Measurements from ENCODE around the gene CCNL2.
"Not testable (repeated sequence)": the region's sequence is repeated elsewhere in the genome, so short reads cannot be mapped to it uniquely, and the experiment has no call there.

Gene CCNL2

DNA sequence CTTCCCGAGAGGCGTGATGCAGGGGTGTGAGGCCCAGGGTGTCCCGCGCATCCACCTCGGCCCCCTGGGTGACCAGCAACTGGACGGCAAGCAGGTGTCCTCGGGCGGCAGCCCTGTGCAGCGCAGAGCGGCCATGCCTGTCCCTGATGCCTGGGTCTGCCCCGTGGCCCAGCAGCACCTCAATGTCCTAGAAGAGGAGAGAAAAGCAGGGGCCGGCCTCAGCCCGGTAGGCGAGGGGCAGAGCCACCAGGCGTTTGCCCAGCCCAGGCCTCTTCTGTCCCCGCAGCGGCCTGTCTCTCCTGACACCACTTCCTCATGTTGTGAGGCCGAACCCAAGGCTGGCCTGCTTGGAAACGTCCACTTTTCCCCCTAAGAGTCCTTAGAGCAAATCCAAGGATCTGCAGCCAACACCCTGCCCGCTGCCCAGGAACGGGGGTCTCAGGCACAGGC, 20.3 kb upstream of the CCNL2 start:
- DNase-seq: no peak

DNA sequence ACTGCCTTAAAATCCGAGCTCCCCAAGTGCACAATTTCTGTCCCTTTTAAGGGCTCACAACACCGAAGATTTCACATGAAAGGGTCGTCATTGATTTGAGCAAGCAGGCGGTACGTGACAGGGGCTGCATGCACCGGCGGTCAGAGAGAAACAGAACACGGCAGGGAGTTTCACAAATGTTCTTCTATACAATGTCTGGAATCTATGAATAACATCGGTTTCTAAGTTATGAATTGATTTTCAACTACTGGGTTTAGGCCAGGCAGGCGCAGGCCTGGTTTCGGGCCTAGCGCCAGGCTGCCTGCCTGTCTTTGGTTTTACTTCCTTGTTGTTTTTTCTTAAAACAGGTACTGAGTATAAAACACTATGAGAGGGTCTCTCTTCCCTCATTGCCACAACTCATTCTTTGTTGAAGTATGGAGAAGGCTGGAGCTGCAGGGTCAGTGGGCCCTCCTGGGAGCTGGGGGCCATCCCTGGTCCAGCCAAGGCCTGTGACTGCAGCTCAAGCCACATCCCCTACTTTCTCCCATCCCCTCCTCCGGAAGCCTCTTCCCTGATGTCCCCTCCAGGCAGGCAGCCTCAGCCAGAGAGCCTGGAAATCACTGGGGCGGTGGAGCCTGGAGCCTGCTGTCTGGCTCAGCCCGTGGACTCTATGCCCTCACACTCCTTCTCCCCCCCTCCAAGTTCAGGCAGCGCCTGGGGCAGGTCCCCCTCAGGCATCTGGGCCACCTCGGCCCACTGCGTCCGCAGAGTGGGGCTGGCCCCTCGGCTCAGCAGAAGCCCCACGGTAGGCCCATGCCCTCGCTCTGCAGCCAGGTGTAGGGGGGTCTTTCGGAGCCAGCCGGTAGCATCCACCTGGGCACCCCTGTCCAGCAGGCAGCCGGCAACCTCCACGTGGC, 19.6 kb upstream of the CCNL2 start:
- DNase-seq: peak; percentile 8

DNA sequence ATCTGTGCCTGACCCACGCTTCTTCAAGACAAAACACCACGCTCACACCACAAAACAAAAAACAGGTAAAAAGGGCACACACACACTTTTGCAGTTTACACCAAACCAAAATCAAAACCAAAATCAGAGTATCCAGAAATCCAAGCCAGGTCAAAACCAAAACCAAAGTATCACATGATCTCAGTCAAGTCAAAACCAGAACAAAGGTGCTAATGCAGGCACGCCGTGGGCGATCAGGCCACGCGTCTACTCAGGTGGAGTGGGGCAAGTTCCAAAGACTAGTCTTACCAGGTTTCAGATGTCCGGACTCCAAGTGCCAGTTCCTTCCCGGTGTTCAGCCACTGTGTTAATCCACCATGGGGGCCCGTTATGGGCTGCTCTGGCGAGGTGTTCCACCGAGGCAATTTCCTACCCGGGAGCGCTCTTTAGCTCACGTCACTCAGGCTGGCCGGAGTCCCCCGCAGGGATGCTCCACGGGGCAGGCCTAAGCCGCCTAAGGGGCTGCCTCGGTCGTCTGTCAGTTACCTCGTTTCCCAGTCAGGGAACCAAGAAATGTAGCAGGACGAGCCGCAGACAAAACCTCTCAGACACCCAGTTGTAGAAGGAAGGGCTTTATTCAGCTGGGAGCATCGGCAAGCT, 18.8 kb upstream of the CCNL2 start:
- not testable (repeated sequence) for DNase-seq

DNA sequence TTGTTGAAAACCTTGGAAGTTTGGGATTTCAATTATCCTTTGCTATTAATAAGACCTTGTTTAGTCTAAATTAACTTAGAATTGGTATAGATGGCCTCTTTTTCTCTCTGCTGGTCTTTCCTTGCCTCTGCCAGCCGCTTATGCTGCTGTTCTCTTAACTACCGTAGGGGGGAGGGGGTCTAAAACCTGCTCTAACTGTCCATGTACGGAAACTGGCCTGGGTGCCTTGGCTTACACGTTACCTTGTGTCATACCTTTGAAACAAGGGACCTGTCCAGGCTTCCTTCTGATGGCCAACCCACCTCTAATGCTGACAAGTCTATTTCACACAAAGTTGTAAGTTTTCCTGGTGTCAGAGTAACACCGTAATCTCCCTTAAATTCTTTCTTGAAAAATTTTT, 18.3 kb upstream of the CCNL2 start:
- DNase-seq: not testable (repeated sequence)

DNA sequence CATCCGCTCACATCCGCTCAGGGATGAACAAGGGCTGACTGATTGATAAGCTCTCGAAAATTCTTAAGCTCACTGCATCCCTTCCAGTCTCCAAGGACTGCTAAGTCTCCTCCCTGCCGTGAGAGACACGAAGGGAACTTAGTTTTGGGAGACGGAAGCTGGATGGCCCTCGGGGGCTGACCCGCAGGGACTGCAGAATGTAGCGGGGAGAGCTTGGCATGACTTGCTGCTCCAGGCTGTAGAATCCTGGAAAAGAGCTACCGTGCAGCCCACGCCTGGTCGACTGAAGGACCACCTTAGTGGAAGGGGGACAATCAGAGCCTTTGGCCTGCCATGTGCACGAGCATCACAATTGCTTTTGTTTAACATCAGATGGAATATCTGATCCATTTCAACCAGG, 16.6 kb upstream of the CCNL2 start:
- DNase-seq: no peak

DNA sequence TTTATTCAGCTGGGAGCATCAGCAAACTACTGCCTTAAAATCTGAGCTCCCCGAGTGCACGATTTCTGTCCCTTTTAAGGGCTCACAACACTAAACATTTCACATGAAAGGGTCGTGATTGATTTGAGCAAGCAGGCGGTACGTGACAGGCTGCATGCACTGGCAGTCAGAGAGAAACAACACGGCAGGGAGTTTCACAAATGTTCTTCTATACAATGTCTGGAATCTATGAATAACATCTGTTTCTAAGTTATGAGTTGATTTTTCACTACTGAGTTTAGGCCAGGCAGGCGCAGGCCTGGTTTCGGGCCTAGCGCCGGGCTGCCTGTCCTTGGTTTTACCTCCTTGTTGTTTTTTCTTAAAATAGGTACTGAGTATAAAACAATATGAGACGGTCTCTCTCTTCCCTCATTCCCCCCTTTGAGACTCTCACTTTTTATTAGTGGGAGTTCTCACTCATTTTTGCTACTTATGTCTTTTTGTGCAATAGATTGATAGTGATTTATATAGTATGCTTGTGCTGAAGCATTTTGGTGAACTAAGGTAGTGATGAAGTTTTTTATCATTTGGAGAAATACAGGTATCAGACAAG, 13.3 kb upstream of the CCNL2 start:
- not testable (repeated sequence) for DNase-seq

DNA sequence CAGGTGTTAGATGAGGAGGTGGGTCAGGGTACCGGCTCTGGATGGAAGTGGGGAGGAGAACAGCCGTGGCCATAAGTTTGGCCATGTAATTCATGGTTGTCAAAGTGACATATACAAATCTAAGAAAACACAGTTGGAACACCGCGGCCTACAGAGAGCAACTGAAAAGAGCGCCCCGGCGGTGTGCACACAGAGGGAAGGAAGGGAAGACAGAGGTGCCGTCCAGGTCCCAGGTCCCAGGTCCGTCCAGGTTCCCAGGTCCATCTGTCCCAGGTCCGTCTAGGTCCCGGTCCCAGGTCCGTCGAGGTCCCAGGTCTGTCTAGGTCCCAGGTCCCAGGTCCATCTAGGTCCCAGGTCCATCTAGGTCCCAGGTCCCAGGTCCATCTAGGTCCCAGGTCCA, 12.5 kb upstream of the CCNL2 start:
- no peak for DNase-seq

DNA sequence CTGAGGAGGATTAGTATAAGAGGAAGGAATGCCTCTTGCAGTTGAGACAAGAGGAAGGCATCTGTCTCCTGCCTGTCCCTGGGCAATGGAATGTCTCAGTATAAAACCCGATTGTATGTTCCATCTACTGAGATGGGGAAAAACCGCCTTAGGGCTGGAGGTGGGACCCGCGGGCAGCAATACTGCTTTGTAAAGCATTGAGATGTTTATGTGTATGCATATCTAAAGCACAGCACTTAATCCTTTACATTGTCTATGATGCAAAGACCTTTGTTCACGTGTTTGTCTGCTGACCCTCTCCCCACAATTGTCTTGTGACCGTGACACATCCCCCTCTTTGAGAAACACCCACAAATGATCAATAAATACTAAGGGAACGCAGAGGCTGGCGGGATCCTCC, 11.1 kb upstream of the CCNL2 start:
- not testable (repeated sequence) for DNase-seq

DNA sequence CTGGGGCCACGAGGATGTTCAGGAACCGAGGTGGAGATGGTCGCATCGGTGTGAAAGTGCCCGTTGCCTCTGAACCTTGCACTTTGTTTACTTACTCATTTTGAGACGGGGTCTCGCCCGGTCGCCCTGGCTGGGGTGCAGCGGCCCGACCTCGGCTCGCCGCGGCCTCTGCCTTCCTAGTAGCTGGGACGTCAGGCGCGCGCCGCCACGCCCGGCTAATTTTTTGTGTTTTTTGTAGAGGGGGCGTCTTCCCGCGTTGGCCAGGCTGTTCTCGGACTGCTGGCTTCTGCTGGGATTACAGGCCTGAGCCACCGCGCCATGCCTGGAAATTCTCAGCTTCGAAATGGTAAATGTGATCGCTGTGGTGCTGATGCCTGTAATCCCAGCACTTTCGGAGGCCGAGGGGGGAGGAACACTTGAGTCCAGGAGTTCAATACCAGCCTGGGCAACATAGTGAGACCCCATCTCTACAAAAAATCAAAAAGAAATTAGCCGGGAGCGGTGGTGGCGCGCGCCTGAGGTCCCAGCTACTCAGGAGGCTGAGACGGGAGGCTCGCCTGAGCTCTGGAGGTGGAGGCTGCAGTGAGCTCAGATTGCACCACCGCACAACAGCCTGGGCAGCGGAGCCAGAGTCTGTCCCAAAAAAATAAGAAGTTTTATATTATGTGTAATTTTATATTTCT, 8.6 kb upstream of the CCNL2 start:
- no peak for DNase-seq

DNA sequence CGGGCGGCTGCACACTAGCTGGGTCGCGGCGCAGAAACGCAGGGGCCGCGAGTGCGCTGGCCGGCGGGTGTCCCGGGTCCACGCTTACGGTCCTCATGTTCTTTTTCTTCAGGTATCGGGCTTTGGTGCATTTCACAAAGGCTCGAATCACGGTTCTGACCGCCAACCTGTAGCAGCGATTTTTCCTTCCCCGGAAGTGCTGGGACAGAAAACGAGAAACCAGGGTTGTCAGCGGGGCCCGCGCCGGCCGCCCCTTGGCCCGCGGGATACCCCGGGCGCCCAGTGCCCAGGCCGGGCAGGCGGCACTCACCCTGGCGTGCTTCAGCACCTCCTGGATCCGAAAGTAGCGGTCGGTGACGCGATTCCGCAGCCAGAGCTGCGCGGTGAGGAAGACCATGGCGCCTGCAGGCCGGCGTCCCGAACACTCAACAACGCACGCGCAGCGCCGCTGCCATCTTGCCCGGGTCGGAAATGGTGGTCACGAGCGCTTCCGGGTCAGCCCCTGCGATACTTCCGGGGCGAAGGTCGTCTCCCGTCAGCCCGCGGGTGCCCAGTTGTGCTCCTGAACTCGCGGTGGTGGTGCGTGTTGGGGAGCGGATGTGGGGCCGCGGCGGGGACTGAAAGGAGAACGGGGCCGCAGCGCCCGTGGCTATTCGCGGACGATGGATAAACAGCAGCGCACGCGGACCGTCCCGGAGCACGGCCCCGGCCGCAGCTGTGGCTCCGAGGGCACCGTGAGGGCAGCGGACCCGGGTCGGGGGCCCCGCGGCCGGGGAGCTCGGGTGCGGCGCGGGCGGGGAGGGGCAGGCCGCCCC, 7.9 kb upstream of the CCNL2 start, which contains the start of gene MRPL20:
MRPL20 (minus strand) TSS at position 473 of the 815 bp plus-strand sequence; CDS start at position 397, 76 bp downstream.
- peak; percentile 89 for DNase-seq

DNA sequence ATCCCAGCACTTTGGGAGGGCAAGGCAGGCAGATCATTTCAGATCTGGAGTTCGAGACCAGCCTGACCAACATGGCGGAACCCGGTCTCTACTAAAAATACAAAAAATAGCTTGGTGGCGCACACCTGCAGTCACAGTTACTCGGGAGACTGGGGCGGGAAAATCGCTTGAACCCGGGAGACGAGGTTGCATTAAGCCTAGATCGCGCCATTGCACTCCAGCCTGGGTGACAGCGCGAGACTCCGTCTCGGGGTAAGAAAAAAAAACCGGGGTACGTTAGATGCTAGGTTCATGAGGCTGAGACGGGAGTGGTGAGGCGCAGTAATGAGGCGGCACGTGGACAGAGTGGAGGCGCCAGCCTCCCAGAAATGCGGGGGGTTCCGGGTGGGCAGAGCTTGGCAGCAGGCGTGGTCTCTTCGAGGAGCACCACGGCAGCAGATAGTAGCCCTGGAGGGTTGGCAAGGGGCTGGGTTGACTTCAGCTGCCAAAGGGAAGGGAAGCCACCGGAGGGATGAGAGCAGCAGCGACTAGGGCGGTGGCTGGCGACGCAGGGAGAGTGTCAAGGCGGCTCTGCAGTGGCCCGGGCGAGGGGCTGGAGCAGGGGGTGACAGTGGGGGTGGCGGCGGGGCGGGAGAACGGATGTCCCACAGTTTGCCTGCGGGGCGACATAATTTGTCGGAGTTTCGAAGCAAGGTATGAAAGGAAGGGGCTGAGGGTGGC, 7.1 kb upstream of the CCNL2 start:
- no peak for DNase-seq

DNA sequence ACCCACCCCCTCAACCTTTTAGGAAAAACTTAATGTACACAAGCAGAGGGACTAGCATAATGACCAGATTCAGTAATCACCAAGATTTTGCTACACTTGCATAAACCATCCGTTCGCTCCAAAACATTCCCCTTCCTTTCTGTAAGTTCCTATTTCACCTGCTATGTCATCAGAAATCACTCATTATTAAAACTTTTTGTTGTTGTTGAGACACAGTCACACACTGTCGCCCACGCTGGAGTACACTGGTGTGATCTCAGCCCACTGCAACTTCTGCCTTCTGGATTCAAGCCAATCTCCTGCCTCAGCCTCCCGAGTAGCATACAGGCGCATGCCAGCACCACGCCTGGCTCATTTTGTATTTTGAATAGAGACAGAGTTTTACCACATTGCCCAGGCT, 4.5 kb upstream of the CCNL2 start:
- no peak for DNase-seq

DNA sequence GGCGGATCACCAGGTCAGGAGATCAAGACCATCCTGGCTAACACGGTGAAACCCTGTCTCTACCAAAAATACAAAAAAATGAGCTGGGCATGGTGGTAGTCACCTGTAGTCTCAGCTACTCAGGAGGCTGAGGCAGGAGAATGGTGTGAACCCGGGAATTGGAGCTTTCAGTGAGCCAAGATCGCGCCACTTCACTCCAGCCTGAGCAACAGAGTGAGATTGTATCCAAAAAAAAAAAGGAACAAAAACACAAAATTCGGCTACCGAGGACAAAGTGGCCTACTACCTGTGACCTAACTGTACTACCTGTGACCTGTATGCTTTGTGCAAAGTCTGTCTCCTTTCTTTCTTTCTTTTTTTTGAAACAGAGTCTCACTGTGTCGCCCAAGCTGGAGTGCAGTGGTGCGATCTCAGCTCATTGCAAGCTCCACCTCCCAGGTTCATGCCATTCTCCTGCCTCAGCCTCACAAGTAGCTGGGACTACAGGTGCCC, 3.8 kb upstream of the CCNL2 start:
- DNase-seq: not testable (repeated sequence)

DNA sequence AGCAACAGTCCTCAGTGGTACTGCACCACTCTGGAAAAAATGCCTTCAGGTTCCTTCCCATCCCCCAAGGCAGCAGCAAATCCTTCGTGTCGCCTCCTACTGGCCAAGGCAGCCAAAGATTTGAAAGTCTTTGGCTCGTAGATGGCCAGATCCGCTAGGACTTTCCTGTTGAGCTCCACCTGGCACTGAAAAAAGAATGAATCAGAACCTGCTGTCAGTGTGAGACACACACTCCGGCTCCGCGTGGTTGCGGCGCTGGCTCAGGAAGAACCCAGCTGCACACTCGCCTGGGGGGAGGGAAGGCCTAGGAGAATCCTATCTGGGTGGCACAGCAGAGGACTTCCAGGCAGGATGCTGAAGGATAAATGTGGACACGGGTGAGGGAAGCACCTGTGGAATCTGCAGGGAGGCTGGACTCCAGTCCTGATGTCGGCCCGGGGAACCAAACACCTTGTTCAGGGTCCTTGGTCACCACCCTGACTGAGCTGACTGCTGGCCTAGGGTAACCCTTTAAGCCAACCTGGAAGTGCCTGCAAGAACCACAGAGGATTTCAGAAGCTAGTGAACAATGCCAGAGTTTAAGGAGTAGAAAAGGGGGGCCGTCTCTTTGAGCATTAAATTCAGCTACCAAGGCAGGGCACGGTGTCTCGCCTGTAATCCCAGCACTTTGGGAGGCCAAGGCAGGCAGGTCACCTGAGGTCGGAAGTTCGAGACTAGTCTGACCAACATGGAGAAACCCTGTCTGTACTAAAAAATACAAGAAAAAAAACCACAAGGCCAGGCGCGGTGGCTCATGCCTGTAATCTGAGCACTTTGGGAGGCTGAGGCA, 3.2 kb upstream of the CCNL2 start:
- peak; percentile 51 for DNase-seq

DNA sequence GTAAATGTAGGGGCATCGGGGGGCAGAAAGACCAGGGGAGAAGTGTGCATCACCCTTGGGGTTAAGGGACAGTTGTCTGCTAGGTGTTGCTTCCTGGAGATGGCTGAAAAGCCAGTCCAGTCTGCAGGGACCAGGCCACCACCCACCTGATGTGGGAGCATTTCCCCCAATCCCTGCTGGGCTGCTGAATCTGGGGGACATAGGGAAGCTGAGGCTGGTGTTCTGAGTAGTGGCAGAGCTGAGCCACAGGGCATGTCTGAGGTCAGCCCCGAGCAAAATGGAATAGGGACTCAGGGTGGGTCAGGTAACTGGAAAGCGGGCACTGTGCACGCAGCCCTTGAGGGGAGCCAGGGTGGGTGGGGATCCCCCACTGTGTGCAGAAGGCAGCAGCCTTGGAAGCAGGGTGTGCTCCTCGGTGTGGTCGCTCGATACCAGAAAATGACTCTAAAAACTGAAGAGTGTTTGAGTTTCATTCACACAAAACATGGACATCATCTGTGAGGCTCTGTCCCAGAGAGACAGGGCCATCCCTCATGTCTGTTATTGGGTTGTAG, 2.4 kb upstream of the CCNL2 start:
- DNase-seq: no peak

DNA sequence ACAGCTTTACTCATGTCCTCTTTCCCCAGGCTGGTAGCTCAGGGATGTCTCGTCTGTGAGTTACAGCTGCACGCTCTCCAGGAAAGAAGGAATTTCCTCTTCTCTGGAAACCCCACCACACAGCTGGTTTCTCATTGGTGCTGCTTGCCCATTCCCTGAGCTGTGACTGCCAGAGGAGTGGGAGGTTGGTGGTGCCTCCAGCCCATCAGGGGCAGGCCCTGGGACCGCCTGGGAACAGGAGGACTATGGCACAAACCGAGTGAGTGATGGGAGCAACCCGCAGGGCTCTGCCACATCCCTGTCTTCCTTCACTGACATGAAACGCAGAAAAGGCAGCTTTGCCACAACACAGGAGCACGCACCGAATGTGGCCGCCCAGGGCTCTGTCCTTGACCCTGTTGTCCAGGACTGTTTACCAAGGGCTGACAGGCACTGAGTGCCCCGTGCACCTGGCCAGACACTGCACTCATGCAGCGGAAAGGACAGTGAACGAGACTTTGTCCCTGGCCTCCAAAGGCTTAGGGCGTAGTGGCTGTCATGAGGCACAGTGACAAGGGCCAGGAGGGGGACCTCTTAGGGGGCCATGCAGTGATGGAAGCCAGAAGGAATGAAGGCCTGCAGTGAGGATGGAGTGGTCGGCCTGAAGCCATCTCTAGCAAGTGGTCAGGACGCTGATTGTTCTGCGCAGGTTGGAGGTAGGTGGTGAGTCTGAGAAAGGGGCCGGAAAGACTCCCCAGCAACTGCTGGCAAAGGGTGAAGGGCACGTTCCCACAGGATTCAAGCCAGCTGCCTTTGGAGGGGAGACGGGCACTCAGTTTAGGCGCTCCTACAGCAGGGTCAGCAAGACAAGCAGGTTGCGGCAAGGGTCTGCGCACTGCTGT, 1.7 kb upstream of the CCNL2 start:
- no peak for DNase-seq

DNA sequence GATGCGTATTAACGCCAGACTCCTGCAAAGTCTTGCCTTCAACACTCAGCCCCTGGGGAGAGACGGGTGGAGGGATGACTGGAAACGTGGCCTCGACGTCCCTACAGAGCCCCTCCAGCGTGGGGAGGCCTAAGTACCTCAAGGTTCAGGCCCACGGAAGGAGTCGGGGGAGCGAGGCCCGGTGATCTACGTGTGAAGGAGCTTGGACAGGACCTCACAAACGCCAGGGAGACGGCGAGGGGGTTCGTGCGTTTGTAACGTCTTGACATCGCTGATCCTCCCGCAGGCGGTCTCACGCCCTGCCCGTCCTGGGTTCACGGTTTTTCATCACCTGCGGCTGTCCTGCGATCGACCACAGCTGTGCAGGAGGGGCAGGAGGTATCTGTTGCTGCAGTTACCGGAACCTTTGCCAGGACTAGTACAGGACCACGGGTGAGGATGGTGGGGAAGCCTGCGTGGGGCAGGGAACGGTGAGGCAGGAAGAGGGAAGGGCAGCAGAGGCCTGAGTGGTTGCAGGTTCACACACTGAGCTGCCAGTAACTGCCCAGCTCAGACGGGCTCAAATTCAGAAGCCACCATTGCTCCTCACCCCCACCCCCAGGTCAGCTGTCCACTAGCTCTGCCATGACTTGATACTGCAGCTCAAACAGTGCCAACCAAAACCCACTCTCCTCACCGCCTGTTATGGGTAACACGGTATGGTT, 889 bp upstream of the CCNL2 start:
- no peak for DNase-seq

DNA sequence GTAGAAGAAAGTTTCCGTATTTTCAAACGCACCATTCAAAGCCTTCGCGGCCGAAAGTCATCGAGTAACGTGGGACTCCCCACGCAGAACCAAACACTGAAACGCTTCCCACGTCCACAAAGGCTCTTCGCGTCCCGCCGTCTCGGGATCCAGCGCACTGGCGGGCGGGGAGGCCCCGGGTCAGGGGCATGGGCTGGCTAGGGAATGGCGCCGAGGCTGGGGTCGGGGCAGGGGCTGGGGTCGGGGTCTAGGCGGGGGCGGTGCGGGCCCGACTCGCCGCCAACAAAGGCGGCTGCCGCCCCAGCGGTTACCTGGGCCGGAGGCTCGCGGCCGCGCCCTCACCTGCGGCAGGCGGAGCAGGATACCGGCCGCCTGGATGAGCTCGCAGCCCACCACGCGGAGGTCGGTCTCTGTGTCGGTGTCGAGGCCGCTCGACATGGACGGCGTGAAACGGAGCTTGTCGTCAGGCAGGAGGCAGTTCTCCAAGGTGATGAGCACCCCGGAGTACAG, 403 bp downstream of the CCNL2 start:
- DNase-seq: no peak

Measured in MV-4-11 (cell line).